Trophoblast cell (in vitro differentiated cells and primary cell): Measurements from ENCODE around the gene SORCS3.

ENCODE experiments used
- DNase-seq, 2 donors: peaks; one replicate each; pipeline ENCODE4 v3.0.0-alpha.2; 2016
- H2AFZ ChIP-seq: 2 replicates; pipeline ENCODE4 v1.6.1; 2013; ENCODE audit warnings: low read length, moderate library complexity, mild to moderate bottlenecking; ENCODE audit not compliant: insufficient read depth, poor library complexity
- H2AK5ac ChIP-seq: 2 replicates; pipeline ENCODE4 v1.6.1; 2013; ENCODE audit warnings: mild to moderate bottlenecking, low read length
- H2BK120ac ChIP-seq: 2 replicates; pipeline ENCODE4 v1.6.1; 2013; ENCODE audit warnings: low read length, mild to moderate bottlenecking, moderate library complexity; ENCODE audit not compliant: insufficient read depth, poor library complexity
- H2BK12ac ChIP-seq: 2 replicates; pipeline ENCODE4 v1.6.1; 2013; ENCODE audit warnings: mild to moderate bottlenecking, low read length, moderate library complexity
- H2BK5ac ChIP-seq: 2 replicates; pipeline ENCODE4 v1.6.1; 2013; ENCODE audit warnings: low read length, low read depth, moderate library complexity, mild to moderate bottlenecking; ENCODE audit not compliant: poor library complexity
- H3K14ac ChIP-seq: 2 replicates; pipeline ENCODE4 v1.6.1; 2013; ENCODE audit warnings: mild to moderate bottlenecking, low read length
- H3K18ac ChIP-seq: 2 replicates; pipeline ENCODE4 v1.6.1; 2013; ENCODE audit warnings: mild to moderate bottlenecking, low read length
- H3K23ac ChIP-seq: 2 replicates; pipeline ENCODE4 v1.6.1; 2013; ENCODE audit warnings: low read length
- H3K27ac ChIP-seq: 2 replicates; pipeline ENCODE4 v1.5.1; 2013; ENCODE audit warnings: low read depth, mild to moderate bottlenecking, inconsistent platforms, low read length, moderate library complexity
- H3K27me3 ChIP-seq: 2 replicates; pipeline ENCODE4 v1.6.1; 2013; ENCODE audit warnings: inconsistent platforms, mild to moderate bottlenecking, low read length, moderate library complexity; ENCODE audit not compliant: insufficient read depth
- H3K36me3 ChIP-seq, 2 experiments: 1 replicate in 1 of 2; 2 replicates in 1 of 2; pipeline ENCODE4 v1.6.1; 2013; ENCODE audit warnings: low read length in 2 of 2, mild to moderate bottlenecking in 2 of 2, moderate library complexity in 1 of 2; ENCODE audit not compliant: insufficient read depth in 2 of 2, control insufficient read depth in 1 of 2
- H3K4ac ChIP-seq: 2 replicates; pipeline ENCODE4 v1.6.1; 2013; ENCODE audit warnings: low read depth, mild to moderate bottlenecking, low read length, moderate library complexity
- H3K4me1 ChIP-seq, 2 experiments: 1 replicate in 1 of 2; 2 replicates in 1 of 2; pipeline ENCODE4 v1.6.1; 2013; ENCODE audit warnings: low read length in 2 of 2, mild to moderate bottlenecking in 2 of 2, moderate library complexity in 1 of 2; ENCODE audit not compliant: insufficient read depth in 2 of 2, control insufficient read depth in 1 of 2
- H3K4me2 ChIP-seq: 2 replicates; pipeline ENCODE4 v1.6.1; 2013; ENCODE audit warnings: inconsistent platforms, mild to moderate bottlenecking, low read length, moderate library complexity
- H3K4me3 ChIP-seq: 2 replicates; pipeline ENCODE4 v1.5.1; 2013; ENCODE audit warnings: mild to moderate bottlenecking, low read depth, low read length, inconsistent platforms
- H3K79me1 ChIP-seq: one replicate; pipeline ENCODE4 v1.6.1; 2013; ENCODE audit warnings: low read length
- H3K79me2 ChIP-seq: 2 replicates; pipeline ENCODE4 v1.6.1; 2013; ENCODE audit warnings: low read length, mild to moderate bottlenecking; ENCODE audit not compliant: control insufficient read depth, insufficient read depth, poor library complexity
- H3K9ac ChIP-seq: 2 replicates; pipeline ENCODE4 v1.6.1; 2013; ENCODE audit warnings: mild to moderate bottlenecking, low read length
- H3K9me3 ChIP-seq: 2 replicates; pipeline ENCODE4 v1.6.1; 2013; ENCODE audit warnings: low read depth, mild to moderate bottlenecking, control low read depth, inconsistent platforms, low read length; ENCODE audit not compliant: insufficient read depth
- H4K12ac ChIP-seq: 2 replicates; pipeline ENCODE4 v1.6.1; 2013; ENCODE audit warnings: low read depth, mild to moderate bottlenecking, low read length, moderate library complexity
- H4K8ac ChIP-seq: 2 replicates; pipeline ENCODE4 v1.6.1; 2013; ENCODE audit warnings: low read depth, mild to moderate bottlenecking, low read length, moderate library complexity
- H4K91ac ChIP-seq: one replicate; pipeline ENCODE4 v1.6.1; 2013; ENCODE audit warnings: low read depth, mild to moderate bottlenecking, low read length, moderate library complexity
- WGBS: extraction: QIAGEN DNeasy Blood & Tissue Kit; methylation state at CpG from one replicate; pipeline ENCODE4 v1.1.7; 2013; ENCODE audit warnings: missing lambda C conversion rate; ENCODE audit not compliant: insufficient read length, insufficient coverage; ENCODE audit errors: extremely low coverage; 5-methylcytosine and 5-hydroxymethylcytosine counted together

Gene SORCS3

GRCh38 chr10:104802941-104803340 is 161.9 kb downstream of the SORCS3 start:
- Histone ChIP-seq H2BK12ac (no peak overlapping the region), H3K27me3 (no peaks in the 10 kb centered on the region), H3K4me1 (no peaks in the 10 kb centered on the region), H2BK5ac (no peak overlapping the region), H3K9ac (no peak overlapping the region), H3K18ac (no peak overlapping the region), H3K79me1 (peaks cover 2% of the 10 kb centered on the region), H2AK5ac (no peak overlapping the region), H3K79me2 (no peaks in the 10 kb centered on the region), H2AFZ (no peak overlapping the region), H4K12ac (no peak overlapping the region), H3K36me3 (no peaks in the 10 kb centered on the region), H4K91ac (no peak overlapping the region), H3K14ac (no peak overlapping the region), H3K4me3 (no peak overlapping the region), H3K4me2 (no peak overlapping the region), H3K4ac (no peak overlapping the region), H3K27ac (no peak overlapping the region), H4K8ac (no peak overlapping the region), H3K9me3 (no peaks in the 10 kb centered on the region), H2BK120ac (no peak overlapping the region), H3K23ac (no peak overlapping the region)
- WGBS: no CpG with 5 or more reads among the region's 1 CpG
- DNase-seq: no peak

DNA sequence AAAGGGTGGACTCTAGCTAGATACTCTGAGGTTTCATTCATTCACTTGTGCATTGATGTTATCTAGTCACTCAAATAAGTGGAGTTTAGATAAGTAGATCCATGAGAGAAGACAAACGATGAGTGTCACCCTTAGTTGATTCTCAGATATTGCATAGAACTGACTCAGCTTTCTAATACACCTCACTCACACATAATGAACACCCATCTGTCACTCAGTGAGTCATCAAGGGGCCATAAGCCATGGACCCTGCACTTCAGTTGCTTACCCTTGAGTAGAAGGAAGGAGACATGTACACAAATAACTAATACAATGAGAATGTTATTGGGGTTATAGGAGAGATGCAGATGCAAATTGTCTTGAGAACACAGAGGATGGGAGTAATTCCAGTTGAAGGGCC is 163.8 kb downstream of the SORCS3 start:
- Histone ChIP-seq H2BK12ac (no peak overlapping the region), H3K9ac (no peak overlapping the region), H2BK5ac (no peak overlapping the region), H2AFZ (no peak overlapping the region), H3K79me1 (peaks cover 5% of the 10 kb centered on the region), H3K27me3 (no peaks in the 10 kb centered on the region), H4K91ac (no peak overlapping the region), H3K36me3 (no peaks in the 10 kb centered on the region), H2AK5ac (no peak overlapping the region), H3K14ac (no peak overlapping the region), H3K4me3 (no peak overlapping the region), H3K4me2 (no peak overlapping the region), H3K4ac (no peak overlapping the region), H3K27ac (no peak overlapping the region), H3K23ac (no peak overlapping the region), H4K12ac (no peak overlapping the region), H3K4me1 (peaks cover 6 to 8% of the 10 kb centered on the region in 2 experiments), H3K79me2 (no peaks in the 10 kb centered on the region), H3K9me3 (no peaks in the 10 kb centered on the region), H3K18ac (no peak overlapping the region), H4K8ac (no peak overlapping the region), H2BK120ac (no peak overlapping the region)
- no peak for DNase-seq
- no CpG with 5 or more reads among the region's 1 CpG for WGBS

DNA sequence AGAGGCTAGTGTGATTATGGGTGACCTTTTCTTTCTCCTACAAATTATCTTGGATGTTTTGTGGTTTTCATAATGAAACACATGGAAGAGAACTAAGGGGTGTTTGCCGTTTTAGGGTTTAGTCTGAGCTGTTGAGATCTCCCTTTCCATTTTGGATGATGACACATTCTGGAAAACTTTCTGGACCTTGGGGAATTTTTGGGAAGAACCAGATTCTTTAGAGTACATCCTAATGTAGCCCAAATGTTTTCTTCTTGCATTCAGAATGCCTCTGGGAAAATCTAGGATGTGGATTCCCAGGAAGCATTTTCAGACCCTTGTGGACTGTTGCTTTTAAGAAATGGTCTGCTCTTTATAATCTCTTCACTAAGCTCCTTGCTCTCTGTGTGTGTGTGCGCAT is 165.7 kb downstream of the SORCS3 start:
- H3K79me1 ChIP-seq: peaks cover 5% of the 10 kb centered on the region
- H2BK12ac ChIP-seq: no peak overlapping the region
- DNase-seq: no peak
- H2AK5ac ChIP-seq: no peak overlapping the region
- H3K4me2 ChIP-seq: no peak overlapping the region
- no peak overlapping the region for H3K9ac ChIP-seq
- no peaks in the 10 kb centered on the region for H3K27me3 ChIP-seq
- no peaks in the 10 kb centered on the region for H3K9me3 ChIP-seq
- H3K4me1 ChIP-seq: peaks cover 12% of the 10 kb centered on the region in 2 experiments
- no peaks in the 10 kb centered on the region for H3K36me3 ChIP-seq
- H3K27ac ChIP-seq: no peak overlapping the region
- H2BK120ac ChIP-seq: no peak overlapping the region
- H2AFZ ChIP-seq: no peak overlapping the region
- H3K23ac ChIP-seq: no peak overlapping the region
- H3K79me2 ChIP-seq: no peaks in the 10 kb centered on the region
- no peak overlapping the region for H3K18ac ChIP-seq
- H4K91ac ChIP-seq: no peak overlapping the region
- H4K12ac ChIP-seq: no peak overlapping the region
- H2BK5ac ChIP-seq: no peak overlapping the region
- H3K14ac ChIP-seq: no peak overlapping the region
- H4K8ac ChIP-seq: no peak overlapping the region
- WGBS: no CpG with 5 or more reads among the region's 2 CpGs
- no peak overlapping the region for H3K4me3 ChIP-seq
- H3K4ac ChIP-seq: no peak overlapping the region

GRCh38 chr10:104807581-104808310 is 166.7 kb downstream of the SORCS3 start:
- Histone ChIP-seq H3K27ac (no peak overlapping the region), H4K91ac (no peak overlapping the region), H3K23ac (no peak overlapping the region), H2AK5ac (no peak overlapping the region), H3K9me3 (no peaks in the 10 kb centered on the region), H3K27me3 (no peaks in the 10 kb centered on the region), H3K79me2 (no peaks in the 10 kb centered on the region), H3K79me1 (peaks cover 5% of the 10 kb centered on the region), H3K4me3 (no peak overlapping the region), H3K18ac (no peak overlapping the region), H3K4ac (no peak overlapping the region), H2BK120ac (no peak overlapping the region), H3K36me3 (no peaks in the 10 kb centered on the region), H3K4me1 (peaks cover 12% of the 10 kb centered on the region in 2 experiments), H3K4me2 (no peak overlapping the region), H2AFZ (no peak overlapping the region), H4K12ac (no peak overlapping the region), H3K14ac (no peak overlapping the region), H2BK12ac (no peak overlapping the region), H4K8ac (no peak overlapping the region), H3K9ac (no peak overlapping the region), H2BK5ac (peak overlapping the region; percentile 44)
- DNase-seq: no peak
- WGBS: no CpG with 5 or more reads among the region's 7 CpGs
